IPS DF 19.7 (cell line): ENCODE results near the gene RSPH9.
"Not testable (repeated sequence)": the region's sequence is repeated elsewhere in the genome, so short reads cannot be mapped to it uniquely, and the experiment has no call there.

Experiments
- DNase-seq: peaks from one replicate; pipeline ENCODE4 v3.0.0-alpha.2; 2013; ENCODE audit warnings: low read depth, low spot score

The RSPH9 gene

GRCh38 chr6:43628393-43629103, 16.3 kb upstream of the RSPH9 start:
- no peak for DNase-seq

DNA sequence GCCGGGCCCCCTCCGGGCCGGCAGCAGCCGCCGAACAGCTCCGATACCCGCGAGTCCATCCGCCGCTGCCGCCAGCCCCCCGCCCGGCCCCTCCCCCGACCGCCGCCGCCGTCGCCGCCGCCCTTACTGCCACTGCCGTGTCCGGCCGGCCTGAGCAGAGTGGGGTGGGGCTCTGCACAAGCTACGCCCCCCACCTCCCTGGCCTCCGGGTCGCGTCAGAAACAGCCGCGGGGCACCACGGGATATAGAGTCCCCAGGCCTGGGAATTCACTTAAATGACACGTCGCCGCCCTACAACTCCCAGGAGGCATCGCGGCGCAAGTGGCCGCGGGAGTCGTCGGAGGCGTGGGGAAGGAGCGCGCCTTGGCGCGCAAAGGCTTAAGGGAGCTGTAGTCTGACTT, 15.7 kb upstream of the RSPH9 start, which contains the start of gene GTPBP2:
Gene GTPBP2, minus strand, starts transcription at position 161 of the 401 bp plus-strand sequence. Its CDS starts 102 bp downstream, at position 59.
- peak; percentile 90 for DNase-seq

DNA sequence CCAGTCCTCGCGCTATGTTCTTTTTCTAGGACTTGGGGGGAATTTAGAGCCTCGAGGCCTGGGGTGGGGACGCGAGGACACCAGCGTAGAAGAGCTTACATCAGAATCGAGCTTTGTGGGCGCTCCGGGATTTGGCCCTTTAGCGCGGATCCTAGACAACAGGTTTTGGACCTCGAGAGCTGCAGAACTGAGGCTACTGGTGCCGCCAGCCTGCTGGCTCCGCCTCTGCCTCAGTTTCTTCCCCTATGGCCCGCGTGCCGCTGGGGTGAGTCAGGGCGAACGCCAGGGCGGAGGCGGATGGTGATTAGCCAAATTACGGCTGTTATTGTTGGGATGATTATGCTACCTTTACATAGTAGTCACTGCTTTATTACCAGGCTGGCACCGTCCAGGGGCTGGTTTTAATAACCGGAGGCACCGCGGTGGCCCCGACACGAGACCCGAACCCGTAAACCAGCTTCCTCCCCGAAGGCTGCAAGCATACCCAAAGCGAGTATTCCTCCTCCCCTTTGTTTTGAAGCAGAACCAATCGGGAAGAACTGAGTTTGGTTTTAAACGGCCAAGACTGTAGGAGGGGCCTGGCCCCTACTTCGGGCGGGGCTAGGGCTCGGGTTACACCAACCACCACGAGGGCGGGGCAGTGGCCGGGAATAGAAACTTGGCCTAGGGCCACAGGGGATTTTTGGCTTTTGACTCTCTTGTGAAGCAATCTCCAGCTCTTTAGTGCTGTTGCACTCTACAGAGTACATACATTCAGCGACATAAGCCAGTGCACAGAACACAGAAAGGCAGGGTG, 15.1 kb upstream of the RSPH9 start:
- peak; percentile 92 for DNase-seq

GRCh38 chr6:43630980-43631619, 13.7 kb upstream of the RSPH9 start:
- DNase-seq = no peak

- not testable (repeated sequence) for DNase-seq
Measured at GRCh38 chr6:43633002-43633401, 11.8 kb upstream of the RSPH9 start.

- no peak for DNase-seq
Measured at GRCh38 chr6:43634702-43635303, 10.0 kb upstream of the RSPH9 start.

DNA sequence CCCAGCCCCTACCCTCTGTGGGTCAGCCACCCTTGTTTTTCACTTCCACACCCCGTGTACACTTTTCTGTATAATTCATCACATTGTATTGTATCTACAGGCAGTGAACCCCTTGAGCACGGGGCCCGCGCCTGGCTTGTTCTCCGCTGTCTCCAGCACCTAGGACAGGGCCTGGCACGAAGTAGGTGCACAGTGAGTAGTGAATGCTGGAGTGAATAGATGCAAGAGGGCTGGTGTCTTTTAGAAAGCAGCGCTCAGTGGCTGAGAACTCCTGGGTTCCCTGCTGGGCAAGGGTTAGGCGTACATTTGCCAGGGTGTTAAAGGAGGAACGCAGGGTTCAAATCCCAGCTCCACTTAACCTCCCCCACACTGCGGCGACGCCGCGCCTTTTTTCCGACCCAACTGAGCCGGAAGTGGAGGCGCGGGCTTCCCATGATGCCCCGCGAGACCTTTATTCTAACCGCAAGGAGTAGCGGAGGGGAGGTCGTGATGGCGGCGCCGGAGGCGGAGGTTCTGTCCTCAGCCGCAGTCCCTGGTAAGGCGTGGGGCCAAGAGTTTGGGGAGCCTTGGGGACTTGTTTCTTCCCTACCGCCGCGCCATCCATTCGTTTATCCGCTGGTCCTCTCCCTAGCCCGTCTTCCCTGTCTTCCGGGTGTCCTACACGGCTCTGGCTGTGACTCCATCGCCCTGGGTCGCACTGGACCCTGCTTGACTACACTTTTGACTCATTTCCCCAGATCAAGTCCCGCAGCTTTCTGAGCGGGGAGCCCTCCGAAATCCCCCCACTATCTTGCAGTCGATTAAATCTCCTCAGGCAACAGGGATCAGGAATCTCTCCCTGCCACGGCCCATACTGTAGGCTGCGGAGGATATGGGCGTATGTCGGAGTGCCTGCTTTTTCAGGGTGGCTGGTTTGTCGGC, 9.2 kb upstream of the RSPH9 start, which contains the start of gene MAD2L1BP:
Gene MAD2L1BP, plus strand, starts transcription at position 454 of the 921 bp plus-strand sequence. Its CDS starts 36 bp downstream, at position 490.
- no peak for DNase-seq

GRCh38 chr6:43636308-43636659, 8.6 kb upstream of the RSPH9 start:
- no peak for DNase-seq

- DNase-seq = no peak
Measured at GRCh38 chr6:43639984-43640800, 4.6 kb upstream of the RSPH9 start.

- no peak for DNase-seq
Measured at GRCh38 chr6:43645613-43645964, 753 bp downstream of the RSPH9 start.

DNA sequence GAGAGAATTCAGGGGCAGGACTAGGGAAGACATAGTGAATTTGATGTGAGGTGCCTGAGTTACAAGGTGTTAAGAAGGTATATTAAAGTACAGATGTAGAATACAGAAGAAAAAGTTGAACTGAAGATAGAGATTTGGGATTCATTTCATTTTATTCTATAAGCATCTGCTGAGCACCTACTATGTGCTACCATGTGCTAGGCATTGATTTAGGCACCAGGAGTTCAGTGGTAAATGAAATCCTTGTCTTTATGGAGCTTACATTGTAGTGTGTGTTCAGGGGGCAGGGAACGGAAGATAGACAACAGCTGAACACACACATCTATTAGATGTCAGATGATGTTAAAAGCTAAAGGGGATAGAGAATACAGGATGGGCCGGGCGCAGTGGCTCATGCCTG, 2.8 kb downstream of the RSPH9 start:
- DNase-seq = no peak

GRCh38 chr6:43648248-43648647, 3.4 kb downstream of the RSPH9 start:
- DNase-seq = no peak

- not testable (repeated sequence) for DNase-seq
Measured at GRCh38 chr6:43652822-43653221, 8.0 kb downstream of the RSPH9 start.

DNA sequence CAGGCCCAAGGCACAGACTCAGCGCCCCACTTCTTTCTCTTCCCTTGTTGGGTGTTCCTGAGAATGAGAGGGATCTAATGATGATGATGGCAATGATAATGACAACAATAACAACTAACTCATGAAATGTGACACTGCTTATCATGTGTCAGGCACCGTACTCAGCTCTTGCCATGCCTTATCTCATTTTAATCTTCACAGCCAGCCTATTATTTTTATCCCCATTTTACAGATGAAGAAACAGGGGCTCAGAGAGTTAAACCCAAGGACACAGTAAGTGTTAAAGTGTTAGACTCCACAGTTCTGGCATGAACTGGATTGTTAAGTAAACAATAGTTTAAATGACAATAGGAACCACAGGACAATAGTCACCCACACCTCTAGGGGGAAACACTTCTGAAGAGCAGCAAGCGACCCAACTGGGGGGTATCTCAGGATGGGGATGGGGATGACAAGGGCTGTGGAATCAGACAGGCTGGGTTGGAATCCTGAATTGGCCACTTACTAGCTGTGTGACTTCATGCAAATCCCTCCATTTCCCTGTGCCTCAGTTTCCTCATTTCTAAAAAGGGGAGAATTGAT, 12.5 kb downstream of the RSPH9 start:
- no peak for DNase-seq

DNA sequence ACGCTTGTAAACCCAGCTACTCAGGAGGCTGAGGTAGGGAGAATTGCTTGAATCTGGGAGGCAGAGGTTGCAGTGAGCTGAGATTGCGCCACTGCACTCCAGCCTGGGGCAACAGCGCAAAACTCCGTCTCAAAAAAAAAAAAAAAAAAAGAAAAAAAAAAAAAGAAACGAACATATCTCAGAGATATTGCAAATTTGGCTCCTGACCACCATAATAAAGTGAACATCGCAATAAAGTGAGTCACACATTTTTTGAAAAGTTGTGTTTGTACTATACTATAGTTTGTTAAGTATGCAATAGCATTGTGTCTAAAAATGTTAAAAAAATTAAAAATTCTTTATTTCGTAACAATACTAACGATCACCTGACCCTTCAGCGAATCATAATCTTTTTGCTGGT, 13.3 kb downstream of the RSPH9 start:
- DNase-seq = no peak

DNA sequence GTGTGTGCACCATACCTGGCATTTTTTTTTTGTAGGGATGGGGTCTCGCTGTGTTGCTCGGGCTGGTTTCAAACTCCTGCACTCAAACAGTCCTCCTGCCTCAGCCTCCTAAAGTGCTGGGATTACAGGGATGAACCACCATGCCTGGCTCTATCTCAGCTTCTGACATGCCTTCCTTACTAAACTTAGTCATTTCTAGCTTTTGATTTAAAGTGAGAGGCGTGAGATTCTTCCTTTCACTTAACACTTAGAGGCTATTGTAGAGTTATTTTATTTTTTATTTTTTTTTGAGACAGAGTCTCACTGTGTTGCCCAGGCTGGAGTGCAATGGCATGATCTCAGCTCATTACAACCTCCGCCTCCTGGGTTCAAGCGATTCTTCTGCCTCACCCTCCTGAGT, 18.1 kb downstream of the RSPH9 start:
- DNase-seq = not testable (repeated sequence)

DNA sequence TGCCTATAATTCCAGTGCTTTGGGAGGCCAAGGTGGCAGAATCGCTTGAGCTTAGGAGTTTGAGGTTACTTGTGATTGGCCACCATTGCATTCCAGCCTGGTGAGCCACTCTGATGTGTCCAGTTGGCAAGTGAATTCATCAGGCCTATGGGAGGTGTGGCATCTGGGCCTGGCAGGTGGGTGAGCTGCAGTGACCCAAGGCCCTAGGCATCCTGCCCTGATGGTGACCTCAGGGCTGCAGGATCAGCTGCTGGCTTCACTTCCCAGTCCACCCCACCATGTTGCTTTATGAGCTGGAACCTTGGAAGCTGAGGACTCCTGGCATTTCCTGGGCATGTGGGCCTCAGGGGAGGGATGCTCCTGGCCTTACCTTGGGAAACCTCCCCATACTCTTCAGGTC, 20.5 kb downstream of the RSPH9 start:
- DNase-seq = no peak

GRCh38 chr6:43666196-43666920, 21.5 kb downstream of the RSPH9 start:
- DNase-seq = no peak
